SK-N-SH treated with all-trans-retinoic acid at 6 μM for 48 hours (cell line): ENCODE measurements around the gene NFIB.

Experiments used
- ATAC-seq: fragments of 200-7000 bp; cut with Tn5 transposase; 3 replicates; pipeline ENCODE4 v1.9.1; 2020; ENCODE audit warnings: mild to moderate bottlenecking, moderate library complexity
- ARNTL ChIP-seq: fragments of 450-650 bp; formaldehyde crosslinking; IDR thresholded peaks from 2 replicates; pipeline ENCODE4 v1.5.0; 2020; ENCODE audit warnings: low read depth, mild to moderate bottlenecking, moderate library complexity, borderline replicate concordance
- BACH2 ChIP-seq: fragments of 250-450 bp; sonication (Bioruptor Pico); IDR thresholded peaks from 2 replicates; pipeline ENCODE4 v1.9.0; 2021; ENCODE audit warnings: mild to moderate bottlenecking, borderline replicate concordance
- CSDC2 ChIP-seq: fragments of 250-450 bp; sonication (Bioruptor Pico); IDR thresholded peaks from 2 replicates; pipeline ENCODE4 v1.5.0; 2020; ENCODE audit warnings: mild to moderate bottlenecking, moderate library complexity
- ESRRG ChIP-seq: fragments of 250-450 bp; sonication (Bioruptor Pico); IDR thresholded peaks from 2 replicates; pipeline ENCODE4 v1.6.1; 2021; ENCODE audit warnings: mild to moderate bottlenecking
- GLIS3 ChIP-seq: fragments of 250-450 bp; sonication (Bioruptor Pico); IDR thresholded peaks from 2 replicates; pipeline ENCODE4 v1.5.0; 2020; ENCODE audit warnings: mild to moderate bottlenecking, moderate library complexity
- ISL1 ChIP-seq: fragments of 250-450 bp; sonication (Bioruptor Pico); IDR thresholded peaks from 2 replicates; pipeline ENCODE4 v2.1.2; 2022; ENCODE audit warnings: mild to moderate bottlenecking, moderate library complexity
- OSR1 ChIP-seq: fragments of 250-450 bp; sonication (Bioruptor Pico); IDR thresholded peaks from 2 replicates; pipeline ENCODE4 v1.8.0; 2022; ENCODE audit warnings: moderate library complexity, mild to moderate bottlenecking, inconsistent platforms
- PATZ1 ChIP-seq: fragments of 250-450 bp; sonication (Bioruptor Pico); IDR thresholded peaks from 2 replicates; pipeline ENCODE4 v1.8.0; 2020; ENCODE audit warnings: mild to moderate bottlenecking, moderate library complexity, borderline replicate concordance
- POU6F1 ChIP-seq: fragments of 250-450 bp; sonication (Bioruptor Pico); IDR thresholded peaks from 2 replicates; pipeline ENCODE4 v1.8.0; 2021; ENCODE audit warnings: low read depth, mild to moderate bottlenecking, moderate library complexity, borderline replicate concordance
- PPARA ChIP-seq: fragments of 250-450 bp; sonication (Bioruptor Pico); IDR thresholded peaks from 2 replicates; pipeline ENCODE4 v1.5.0; 2020; ENCODE audit warnings: mild to moderate bottlenecking, borderline replicate concordance
- RARB ChIP-seq: fragments of 250-450 bp; sonication (Bioruptor Pico); IDR thresholded peaks from 2 replicates; pipeline ENCODE4 v1.8.0; 2021; ENCODE audit warnings: mild to moderate bottlenecking, moderate library complexity
- SNAI2 ChIP-seq: fragments of 250-450 bp; sonication (Bioruptor Pico); IDR thresholded peaks from 2 replicates; pipeline ENCODE4 v1.5.0; 2020; ENCODE audit warnings: mild to moderate bottlenecking, moderate library complexity
- TCF4 ChIP-seq: fragments of 250-450 bp; sonication (Bioruptor Pico); IDR thresholded peaks from 2 replicates; pipeline ENCODE4 v1.8.0; 2021; ENCODE audit warnings: mild to moderate bottlenecking, moderate library complexity, borderline replicate concordance
- TOX ChIP-seq: fragments of 250-450 bp; sonication (Bioruptor Pico); IDR thresholded peaks from 2 replicates; pipeline ENCODE4 v1.8.0; 2021; ENCODE audit warnings: mild to moderate bottlenecking, moderate library complexity, borderline replicate concordance
- TSHZ2 ChIP-seq: fragments of 250-450 bp; sonication (Bioruptor Pico); IDR thresholded peaks from 2 replicates; pipeline ENCODE4 v1.5.0; 2020; ENCODE audit warnings: mild to moderate bottlenecking, moderate library complexity
- ZC3H10 ChIP-seq: fragments of 250-450 bp; sonication (Bioruptor Pico); IDR thresholded peaks from 2 replicates; pipeline ENCODE4 v1.5.1; 2021; ENCODE audit warnings: mild to moderate bottlenecking, moderate library complexity
- ZFP3 ChIP-seq: fragments of 250-450 bp; sonication (Bioruptor Pico); IDR thresholded peaks from 2 replicates; pipeline ENCODE4 v1.5.0; 2020; ENCODE audit warnings: mild to moderate bottlenecking, moderate library complexity
- ZFP30 ChIP-seq: fragments of 450-650 bp; formaldehyde crosslinking; IDR thresholded peaks from 2 replicates; pipeline ENCODE4 v1.5.0; 2022; ENCODE audit warnings: mild to moderate bottlenecking, moderate library complexity
- ZNF565 ChIP-seq: fragments of 450-650 bp; formaldehyde crosslinking; conservative IDR thresholded peaks from 2 replicates; pipeline ENCODE4 v1.5.0; 2020; ENCODE audit warnings: low read depth, mild to moderate bottlenecking, moderate library complexity
- ZNF70 ChIP-seq: fragments of 450-650 bp; formaldehyde crosslinking; IDR thresholded peaks from 2 replicates; pipeline ENCODE4 v1.5.0; 2020; ENCODE audit warnings: mild to moderate bottlenecking, moderate library complexity
- ZNF8 ChIP-seq: fragments of 450-650 bp; formaldehyde crosslinking; IDR thresholded peaks from 2 replicates; pipeline ENCODE4 v1.5.0; 2020; ENCODE audit warnings: mild to moderate bottlenecking, moderate library complexity
- TF ChIP-seq, protein P1 (sequence below): fragments of 250-450 bp; sonication (Bioruptor Pico); IDR thresholded peaks from 2 replicates; pipeline ENCODE4 v1.5.1; 2021; ENCODE audit warnings: mild to moderate bottlenecking, moderate library complexity
- TF ChIP-seq, protein P2 (sequence below): fragments of 250-450 bp; sonication (Bioruptor Pico); IDR thresholded peaks from 2 replicates; pipeline ENCODE4 v1.5.1; 2020; ENCODE audit warnings: low read depth, mild to moderate bottlenecking, moderate library complexity

NFIB gene

GRCh38 chr9:14313951-14314423, at the start of gene NFIB:
NFIB (minus strand) TSS chr9:14314141; CDS start chr9:14313511, 630 bp downstream.
- peak; percentile 1 for ATAC-seq
- TF ChIP-seq SNAI2 (no peak), BACH2 (no peak), OSR1 (CRISPR knock-in tag) (no peak), PPARA (CRISPR knock-in tag) (no peak), CSDC2 (no peak), RARB (no peak), TOX (CRISPR knock-in tag) (no peak), ESRRG (CRISPR knock-in tag) (no peak), TCF4 (CRISPR knock-in tag) (no peak), TSHZ2 (CRISPR knock-in tag) (no peak), ZFP30 (no peak), ARNTL (CRISPR knock-in tag) (no peak), ZNF70 (no peak), ZFP3 (CRISPR knock-in tag) (no peak), ZNF8 (no peak)
- TF ChIP-seq, protein P1, sequence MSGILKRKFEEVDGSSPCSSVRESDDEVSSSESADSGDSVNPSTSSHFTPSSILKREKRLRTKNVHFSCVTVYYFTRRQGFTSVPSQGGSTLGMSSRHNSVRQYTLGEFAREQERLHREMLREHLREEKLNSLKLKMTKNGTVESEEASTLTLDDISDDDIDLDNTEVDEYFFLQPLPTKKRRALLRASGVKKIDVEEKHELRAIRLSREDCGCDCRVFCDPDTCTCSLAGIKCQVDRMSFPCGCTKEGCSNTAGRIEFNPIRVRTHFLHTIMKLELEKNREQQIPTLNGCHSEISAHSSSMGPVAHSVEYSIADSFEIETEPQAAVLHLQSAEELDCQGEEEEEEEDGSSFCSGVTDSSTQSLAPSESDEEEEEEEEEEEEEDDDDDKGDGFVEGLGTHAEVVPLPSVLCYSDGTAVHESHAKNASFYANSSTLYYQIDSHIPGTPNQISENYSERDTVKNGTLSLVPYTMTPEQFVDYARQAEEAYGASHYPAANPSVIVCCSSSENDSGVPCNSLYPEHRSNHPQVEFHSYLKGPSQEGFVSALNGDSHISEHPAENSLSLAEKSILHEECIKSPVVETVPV (CRISPR knock-in tag): no peak
- TF ChIP-seq, all 23 proteins: peak for 0

GRCh38 chr9:14362175-14362574, 48.2 kb upstream of the NFIB start:
- TF ChIP-seq SNAI2 (no peak), ISL1 (CRISPR knock-in tag) (peak; percentile 70)
- TF ChIP-seq, protein P2, sequence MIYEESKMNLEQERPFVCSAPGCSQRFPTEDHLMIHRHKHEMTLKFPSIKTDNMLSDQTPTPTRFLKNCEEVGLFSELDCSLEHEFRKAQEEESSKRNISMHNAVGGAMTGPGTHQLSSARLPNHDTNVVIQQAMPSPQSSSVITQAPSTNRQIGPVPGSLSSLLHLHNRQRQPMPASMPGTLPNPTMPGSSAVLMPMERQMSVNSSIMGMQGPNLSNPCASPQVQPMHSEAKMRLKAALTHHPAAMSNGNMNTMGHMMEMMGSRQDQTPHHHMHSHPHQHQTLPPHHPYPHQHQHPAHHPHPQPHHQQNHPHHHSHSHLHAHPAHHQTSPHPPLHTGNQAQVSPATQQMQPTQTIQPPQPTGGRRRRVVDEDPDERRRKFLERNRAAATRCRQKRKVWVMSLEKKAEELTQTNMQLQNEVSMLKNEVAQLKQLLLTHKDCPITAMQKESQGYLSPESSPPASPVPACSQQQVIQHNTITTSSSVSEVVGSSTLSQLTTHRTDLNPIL: no peak
- ATAC-seq: no peak

GRCh38 chr9:14361074-14361473, 47.1 kb upstream of the NFIB start:
- TF ChIP-seq TSHZ2 (CRISPR knock-in tag) (no peak), SNAI2 (no peak), ISL1 (CRISPR knock-in tag) (peak; percentile 59), TOX (CRISPR knock-in tag) (no peak), ZC3H10 (CRISPR knock-in tag) (no peak)
- no peak for ATAC-seq

DNA sequence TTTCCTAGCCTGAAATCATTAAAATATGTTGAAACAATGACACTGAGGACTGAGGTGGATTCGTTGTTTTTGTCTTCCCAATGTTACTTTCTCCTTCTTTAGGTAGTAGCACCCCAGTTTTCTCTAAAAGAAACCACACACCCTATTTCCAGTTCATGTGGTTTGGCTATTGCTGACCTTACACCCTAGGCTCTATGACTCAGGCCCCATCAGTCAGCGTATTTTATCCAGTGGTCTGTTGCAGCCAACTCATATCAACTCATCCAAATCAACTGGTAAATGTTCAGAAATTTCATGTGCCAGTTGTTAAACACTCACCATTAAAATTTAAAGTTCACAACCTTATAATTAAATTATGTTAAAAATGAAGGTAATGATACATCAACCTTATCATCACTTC, 44.6 kb upstream of the NFIB start:
- no peak for ATAC-seq
- TF ChIP-seq POU6F1 (CRISPR knock-in tag) (no peak), PPARA (CRISPR knock-in tag) (no peak), ZNF70 (no peak), ZC3H10 (CRISPR knock-in tag) (no peak), ESRRG (CRISPR knock-in tag) (no peak), SNAI2 (no peak), BACH2 (no peak), TCF4 (CRISPR knock-in tag) (no peak), PATZ1 (CRISPR knock-in tag) (no peak), GLIS3 (CRISPR knock-in tag) (no peak), ZFP3 (CRISPR knock-in tag) (no peak), CSDC2 (no peak), ZNF565 (CRISPR knock-in tag) (no peak)
- TF ChIP-seq, protein P2: no peak
